GM21529 (cell line): ENCODE measurements around the gene FBXW10.
"Not testable (repeated sequence)": the region's sequence is repeated elsewhere in the genome, so short reads cannot be mapped to it uniquely, and the experiment has no call there.

Source experiments
- ATAC-seq: cut with Tn5 transposase; IDR thresholded peaks from one replicate; pipeline ENCODE4 v1.9.1; 2021; ENCODE audit not compliant: unreplicated experiment

Gene FBXW10

GRCh38 chr17:18743699-18744421 lies at the start of gene FBXW10:
Gene FBXW10, plus strand, starts transcription at chr17:18744054. Its CDS starts 191 bp downstream, at chr17:18744245.
- not testable (repeated sequence) for ATAC-seq

- ATAC-seq = not testable (repeated sequence)
Observed at GRCh38 chr17:18695143-18695542, 48.7 kb upstream of the FBXW10 start.

DNA sequence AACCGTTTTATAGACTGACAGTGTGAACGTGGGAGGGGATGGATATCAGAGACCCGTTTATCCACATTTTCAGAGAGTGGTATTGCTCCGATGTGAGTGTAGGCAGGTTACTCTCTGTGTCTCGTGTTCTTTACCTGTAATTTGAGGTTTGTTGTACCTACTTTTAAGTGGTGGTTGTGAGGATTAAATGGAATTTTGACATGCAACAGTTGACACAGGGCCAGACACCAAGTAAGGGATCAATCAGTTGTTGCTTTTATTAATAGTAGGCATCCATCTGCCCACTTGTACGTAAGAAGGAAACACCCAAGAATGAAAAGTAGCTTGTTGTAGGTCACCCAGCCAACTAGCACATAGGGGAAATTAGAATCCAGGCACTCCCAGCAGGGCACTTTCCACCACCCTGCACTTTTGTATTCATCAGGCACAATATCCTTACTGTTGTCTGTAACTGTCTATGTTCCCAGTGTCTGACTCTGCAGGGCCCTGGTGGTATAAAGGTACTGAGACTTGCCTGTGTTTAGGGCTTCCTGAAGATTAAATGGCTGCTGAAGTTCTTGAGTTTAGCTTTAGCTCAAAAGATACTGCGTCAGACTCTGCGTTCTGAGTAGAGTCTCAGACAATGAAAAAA lies 45.3 kb upstream of the FBXW10 start:
- not testable (repeated sequence) for ATAC-seq

- not testable (repeated sequence) for ATAC-seq
Observed at GRCh38 chr17:18705955-18706354, 37.9 kb upstream of the FBXW10 start.

- not testable (repeated sequence) for ATAC-seq
Observed at GRCh38 chr17:18708215-18708614, 35.6 kb upstream of the FBXW10 start.

GRCh38 chr17:18712354-18712999 lies 31.4 kb upstream of the FBXW10 start:
- ATAC-seq = not testable (repeated sequence)

DNA sequence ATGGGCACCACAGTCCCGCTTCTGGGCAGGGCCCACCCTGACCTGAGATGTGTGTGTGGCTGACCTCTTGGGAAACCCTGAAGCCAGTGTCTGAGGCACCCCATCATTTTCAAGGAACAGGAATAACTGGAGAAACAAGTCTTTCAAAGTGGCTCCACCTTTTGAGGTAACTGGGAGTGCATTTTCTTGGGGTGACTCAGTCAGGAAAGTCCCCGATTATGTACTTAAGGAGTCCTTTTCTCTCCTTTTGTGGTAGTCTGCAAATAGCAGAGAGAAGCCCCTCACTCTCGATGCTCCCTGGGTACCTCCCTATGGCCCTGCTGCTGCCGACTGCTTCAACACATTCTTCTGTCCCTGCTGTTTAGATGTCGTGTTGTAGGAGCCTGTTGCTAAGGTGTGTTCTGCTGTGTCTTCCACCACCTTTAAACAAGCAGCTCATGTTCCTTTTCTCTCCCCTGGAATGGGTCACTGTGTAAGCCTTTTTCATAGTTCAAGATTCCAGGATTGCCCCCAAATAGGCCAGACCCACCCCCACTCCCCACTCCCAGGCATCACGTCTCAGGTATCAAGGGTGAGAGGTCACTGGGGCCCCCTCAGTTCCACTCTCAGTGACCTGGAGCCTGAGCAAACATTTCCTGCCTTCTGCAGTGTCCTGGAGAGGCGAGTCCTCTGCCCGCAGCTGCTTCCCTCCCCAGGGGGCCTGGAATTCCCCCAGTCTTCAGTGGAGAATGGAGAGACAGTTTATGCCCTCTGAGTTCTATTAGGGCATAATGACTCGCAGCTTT lies 25.0 kb upstream of the FBXW10 start:
- not testable (repeated sequence) for ATAC-seq

GRCh38 chr17:18719428-18720110 lies 24.3 kb upstream of the FBXW10 start:
- not testable (repeated sequence) for ATAC-seq

GRCh38 chr17:18721775-18722547 lies 21.9 kb upstream of the FBXW10 start:
- ATAC-seq = not testable (repeated sequence)

GRCh38 chr17:18722612-18723011 lies 21.2 kb upstream of the FBXW10 start:
- ATAC-seq = not testable (repeated sequence)

DNA sequence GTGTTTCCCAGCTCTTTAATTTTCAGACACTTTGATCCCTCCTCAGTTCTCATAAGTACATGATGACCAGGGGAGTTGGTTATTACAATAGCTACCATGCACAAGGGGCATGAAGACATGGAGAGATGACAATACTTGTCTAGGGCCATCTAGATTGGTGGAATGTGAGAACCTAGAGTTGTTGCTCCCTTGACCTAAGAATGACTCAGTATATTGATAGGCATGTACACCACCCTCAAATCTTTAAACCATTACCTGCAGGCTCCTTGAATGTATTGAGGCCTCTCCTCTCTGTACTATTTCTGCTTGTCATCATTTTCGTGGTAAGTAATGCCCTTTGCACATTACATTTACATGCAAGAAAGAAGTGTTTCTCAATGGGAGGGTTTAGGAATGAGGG lies 20.3 kb upstream of the FBXW10 start:
- not testable (repeated sequence) for ATAC-seq

- ATAC-seq = not testable (repeated sequence)
Observed at GRCh38 chr17:18732438-18732837, 11.4 kb upstream of the FBXW10 start.

- not testable (repeated sequence) for ATAC-seq
Observed at GRCh38 chr17:18733350-18733749, 10.5 kb upstream of the FBXW10 start.

- ATAC-seq = not testable (repeated sequence)
Observed at GRCh38 chr17:18739616-18740391, 4.0 kb upstream of the FBXW10 start.

DNA sequence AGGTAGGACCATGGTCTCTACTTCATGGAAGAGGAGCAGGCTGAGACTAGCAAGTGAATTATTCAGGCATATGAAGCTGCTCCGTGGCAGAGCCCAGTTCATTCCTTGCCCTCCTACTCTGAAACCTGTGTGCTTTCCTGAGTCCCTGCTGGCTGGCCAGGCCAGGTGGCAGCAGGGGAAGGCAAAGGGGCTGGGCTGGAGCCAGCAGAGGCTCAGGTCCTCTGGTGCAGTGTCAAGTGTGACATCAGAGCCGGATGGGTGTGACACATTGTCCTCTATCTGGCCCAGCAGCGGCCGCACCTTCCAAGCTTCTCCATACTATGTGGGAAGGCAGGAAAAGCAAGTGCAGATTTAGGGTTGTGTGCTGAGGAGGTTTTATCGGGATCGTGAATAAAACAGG lies 2.6 kb upstream of the FBXW10 start:
- not testable (repeated sequence) for ATAC-seq

- ATAC-seq = not testable (repeated sequence)
Observed at GRCh38 chr17:18744726-18745125, 872 bp downstream of the FBXW10 start.

DNA sequence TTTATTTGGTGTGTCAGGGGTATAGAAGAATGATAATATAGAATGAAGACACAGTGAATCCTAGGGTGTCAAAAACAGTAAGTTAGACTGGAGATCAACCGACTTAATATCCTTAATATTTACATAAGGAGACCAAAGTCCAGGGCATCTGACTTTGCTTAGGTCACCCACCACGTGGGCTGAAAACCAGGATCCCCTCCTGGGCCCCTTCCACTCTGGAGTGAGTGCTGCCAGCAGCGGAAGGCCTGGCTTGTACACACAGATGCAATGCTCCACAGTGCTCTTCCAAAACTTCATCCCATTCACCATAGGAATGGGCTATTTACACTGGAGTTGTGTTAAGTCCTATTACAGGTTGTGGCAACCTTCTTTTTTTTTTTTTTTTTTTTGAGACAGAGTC lies 2.7 kb downstream of the FBXW10 start:
- not testable (repeated sequence) for ATAC-seq

- ATAC-seq = not testable (repeated sequence)
Observed at GRCh38 chr17:18747501-18747900, 3.6 kb downstream of the FBXW10 start.

DNA sequence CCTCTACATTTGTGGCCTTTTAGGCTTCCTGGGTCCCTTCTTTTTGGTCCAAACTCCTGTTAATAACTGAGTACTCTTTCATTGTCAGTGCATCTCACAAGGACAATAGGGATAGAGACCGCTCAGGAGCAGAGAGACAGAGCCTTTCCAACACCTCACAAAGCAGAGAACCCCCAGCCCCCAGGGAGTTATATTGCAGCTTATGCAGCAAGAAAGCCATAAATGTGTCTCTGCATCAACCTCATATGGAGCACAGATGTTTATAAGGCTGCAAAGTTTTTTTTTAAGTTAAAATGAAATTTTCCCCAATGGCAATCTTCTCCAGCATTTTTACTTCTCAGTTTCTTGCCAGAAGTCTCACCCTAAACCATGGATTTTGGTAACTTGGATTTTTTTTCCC lies 6.4 kb downstream of the FBXW10 start:
- not testable (repeated sequence) for ATAC-seq
